Activated CD8-positive, alpha-beta memory T cell treated with anti-CD3 and anti-CD28 coated beads, Interleukin-2, amount 50 U/mL, for 4 hours (primary cell): ENCODE data around the gene SAMD10.
A peak's percentile ranks its signal among the peaks of the same experiment; 100 is the strongest.
"Not testable (repeated sequence)": the region's sequence is repeated elsewhere in the genome, so short reads cannot be mapped to it uniquely, and the experiment has no call there.

Experiments
- DNase-seq: peaks from one replicate; pipeline ENCODE4 v3.0.0-alpha.2; 2020

Gene SAMD10

GRCh38 chr20:63968136-63968927 is 11.1 kb downstream of the SAMD10 start:
- DNase-seq, result peak; percentile 14

- no peak for DNase-seq
Measured at GRCh38 chr20:63967330-63968135, 11.9 kb downstream of the SAMD10 start.

- no peak for DNase-seq
Measured at GRCh38 chr20:63966944-63967322, 12.5 kb downstream of the SAMD10 start.

GRCh38 chr20:63966172-63966943 is 13.1 kb downstream of the SAMD10 start:
- DNase-seq, result no peak

GRCh38 chr20:63964412-63964811 is 15.0 kb downstream of the SAMD10 start:
- no peak for DNase-seq

- no peak for DNase-seq
Measured at GRCh38 chr20:63963784-63964301, 15.6 kb downstream of the SAMD10 start.

- no peak for DNase-seq
Measured at GRCh38 chr20:63963348-63963741, 16.1 kb downstream of the SAMD10 start.

- DNase-seq, result no peak
Measured at GRCh38 chr20:63962426-63963347, 16.8 kb downstream of the SAMD10 start.

GRCh38 chr20:63961664-63962425 is 17.6 kb downstream of the SAMD10 start:
- DNase-seq, result no peak

GRCh38 chr20:63960654-63961621 is 18.5 kb downstream of the SAMD10 start:
- DNase-seq, result not testable (repeated sequence)

GRCh38 chr20:63959699-63960075 is 19.8 kb downstream of the SAMD10 start:
- no peak for DNase-seq

- DNase-seq, result no peak
Measured at GRCh38 chr20:63958964-63959698, 20.3 kb downstream of the SAMD10 start.

- no peak for DNase-seq
Measured at GRCh38 chr20:63958471-63958870, 21.0 kb downstream of the SAMD10 start.

GRCh38 chr20:63957690-63958441 is 21.6 kb downstream of the SAMD10 start:
- no peak for DNase-seq

- DNase-seq, result peak; percentile 74
Measured at GRCh38 chr20:63957004-63957689, 22.3 kb downstream of the SAMD10 start.

GRCh38 chr20:63956664-63957003 is 22.8 kb downstream of the SAMD10 start:
- no peak for DNase-seq

- DNase-seq, result peak; percentile 89
Measured at GRCh38 chr20:63955827-63956663, 23.4 kb downstream of the SAMD10 start, which contains the start of gene UCKL1. UCKL1 (minus strand) TSS chr20:63956416; CDS start chr20:63956372, 44 bp downstream.
